22Rv1 (cell line): ENCODE measurements around the gene ILDR2.

ENCODE experiments used
- CTCF ChIP-seq: fragments of 450-650 bp; IDR thresholded peaks from 2 replicates; pipeline ENCODE4 v1.5.1; 2017; ENCODE audit warnings: mild to moderate bottlenecking
- ZFX ChIP-seq: fragments of 450-650 bp; IDR thresholded peaks from 2 replicates; pipeline ENCODE4 v1.6.1; 2017; ENCODE audit warnings: antibody characterized with exemption, borderline replicate concordance

DNA sequence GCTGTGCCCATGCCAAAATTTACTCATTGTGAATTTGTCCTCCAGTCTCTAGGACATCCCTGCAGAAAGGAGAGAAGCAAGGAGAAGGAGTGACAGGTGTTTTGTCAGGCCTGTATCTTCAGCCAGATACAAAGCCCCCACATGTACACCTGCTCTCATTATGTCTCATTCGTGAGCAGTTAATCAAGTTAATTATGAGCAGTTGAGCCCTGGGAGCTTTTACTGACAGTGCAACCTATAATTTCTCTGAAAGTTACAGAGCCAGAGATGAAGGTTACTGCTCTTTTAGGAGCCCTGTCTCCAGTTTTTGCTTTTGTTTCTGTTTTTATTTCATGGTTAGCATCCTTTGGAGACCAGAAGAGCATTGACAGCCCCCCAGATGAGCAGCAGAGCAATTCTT is 5.0 kb upstream of the ILDR2 start:
- no peak for TF ChIP-seq CTCF
- no peak for TF ChIP-seq ZFX
